Measurements from ENCODE around the gene AGPAT3.

AGPAT3 gene

DNA sequence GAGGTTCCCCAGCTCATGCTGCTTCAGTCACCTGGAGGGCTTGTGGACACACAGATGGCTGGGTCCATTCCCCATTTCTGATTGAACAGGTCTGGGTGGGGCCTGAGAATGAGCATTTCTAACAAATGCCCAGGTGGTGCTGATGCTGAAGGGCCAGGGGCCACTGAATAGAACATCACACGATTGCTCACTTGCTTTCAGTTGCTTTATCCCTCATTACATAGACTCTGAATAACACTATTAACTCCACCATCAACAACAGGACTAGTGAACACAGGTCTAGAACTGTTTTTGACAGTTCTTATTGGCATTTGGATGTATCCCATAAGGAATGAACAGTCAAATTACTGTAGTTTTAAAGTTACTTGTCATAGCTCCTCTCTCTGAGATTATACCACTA, 159.2 kb downstream of the AGPAT3 start:
- no peak for DNase-seq (ENCODE audit: low read depth)

DNA sequence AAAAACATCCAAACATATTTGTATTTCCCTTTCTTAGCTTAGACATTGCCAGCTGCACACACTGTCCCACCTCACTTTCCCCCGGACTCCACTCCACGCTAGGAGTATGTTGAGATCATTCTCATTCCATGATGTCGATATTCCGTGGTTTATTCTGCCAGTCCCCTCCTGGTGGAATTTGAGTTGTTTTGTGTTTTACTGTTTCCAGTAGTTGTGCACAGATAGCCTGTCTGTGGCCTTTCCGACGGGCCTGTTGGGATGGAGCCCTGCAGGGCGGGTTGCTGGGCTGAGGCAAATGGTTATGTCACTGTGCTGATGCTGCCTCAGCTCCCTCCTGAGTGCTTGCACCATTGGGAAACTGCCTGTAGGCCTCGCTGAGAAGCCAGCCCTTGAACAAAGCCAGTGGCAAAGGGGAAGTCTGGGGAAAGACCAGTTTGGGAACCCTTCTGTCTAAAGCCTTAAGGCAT, 159.9 kb downstream of the AGPAT3 start:
- no peak for DNase-seq (ENCODE audit: low read depth)

DNA sequence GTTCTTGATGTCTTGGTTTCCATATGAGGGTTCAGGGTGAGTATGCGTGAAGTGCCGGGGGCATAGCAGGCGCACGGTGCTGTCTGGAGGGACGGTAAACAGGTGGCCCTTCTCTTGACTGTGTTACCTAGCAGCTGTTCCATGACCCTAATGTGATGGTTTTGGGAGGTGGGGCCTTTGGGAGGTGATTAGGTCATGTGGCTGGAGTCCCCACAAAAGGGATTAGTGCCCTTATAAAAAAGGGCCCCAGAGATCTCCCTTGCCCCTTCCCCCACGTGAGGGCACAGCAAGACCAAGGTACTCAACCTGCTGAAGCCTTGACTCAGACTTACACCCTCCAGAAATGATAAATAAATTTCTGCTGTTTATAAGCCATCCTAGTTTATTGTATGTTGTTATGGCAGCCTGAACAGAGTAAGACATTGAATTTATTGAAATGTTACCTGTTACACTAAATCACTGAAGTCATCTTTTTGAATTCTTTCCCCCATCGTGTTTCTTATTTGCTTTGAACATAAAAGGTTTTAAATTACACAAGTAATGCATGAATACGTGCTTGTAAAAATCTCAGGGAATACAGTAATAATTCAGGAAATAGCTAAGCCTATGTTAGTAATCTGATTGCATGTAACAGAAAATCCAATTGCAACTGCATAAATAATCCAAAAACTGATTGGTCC, 162.7 kb downstream of the AGPAT3 start:
- no peak for DNase-seq (ENCODE audit: low read depth)

DNA sequence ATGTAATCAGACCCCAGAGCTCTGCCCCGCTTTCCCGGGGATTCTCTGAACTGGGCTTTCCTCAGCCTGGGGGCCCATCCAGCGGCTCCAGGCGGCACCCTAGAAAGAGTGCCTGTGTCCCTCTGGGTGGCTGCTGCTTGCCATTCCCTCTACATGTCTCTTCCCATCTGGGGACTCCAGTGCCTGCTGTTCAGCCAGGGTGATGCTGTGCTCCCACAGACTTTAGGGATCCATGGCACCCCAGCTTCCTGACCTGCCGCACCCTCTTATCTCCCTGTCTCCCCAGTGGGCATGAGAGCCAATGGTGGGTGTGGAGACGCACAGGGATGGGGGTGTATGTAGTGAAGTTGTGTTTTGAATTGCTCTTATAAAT, 163.2 kb downstream of the AGPAT3 start:
- DNase-seq (ENCODE audit: low read depth) = no peak

DNA sequence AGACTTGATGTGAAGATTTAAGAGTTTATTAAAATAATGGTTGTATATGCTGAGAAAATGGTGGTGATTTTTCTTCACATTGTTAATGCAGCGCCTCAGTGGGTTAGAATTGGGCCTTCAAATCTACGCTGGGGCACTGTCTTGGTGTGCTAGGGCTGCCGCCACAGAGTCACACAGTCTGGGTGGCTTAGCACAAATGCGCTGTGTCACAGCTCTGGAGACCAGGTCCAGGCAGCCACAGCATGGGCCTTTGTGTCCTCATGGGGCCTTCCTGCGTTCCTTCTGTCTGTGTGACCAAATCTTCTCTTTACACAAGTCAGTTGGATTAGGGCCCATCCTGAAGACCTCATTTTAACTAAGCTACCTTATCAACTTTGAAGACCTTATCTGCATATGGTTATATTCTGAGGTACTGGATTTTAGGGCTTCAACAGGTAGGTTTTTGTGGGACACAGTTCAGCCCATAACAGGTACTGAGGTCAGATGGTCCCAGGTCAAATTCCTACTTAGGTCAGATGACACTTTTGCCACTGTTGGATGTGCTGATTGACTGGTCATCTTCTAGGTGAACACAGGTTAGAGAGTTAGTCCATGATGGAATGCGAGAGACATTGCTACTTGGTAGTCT, 164.6 kb downstream of the AGPAT3 start:
- DNase-seq (ENCODE audit: low read depth) = no peak

DNA sequence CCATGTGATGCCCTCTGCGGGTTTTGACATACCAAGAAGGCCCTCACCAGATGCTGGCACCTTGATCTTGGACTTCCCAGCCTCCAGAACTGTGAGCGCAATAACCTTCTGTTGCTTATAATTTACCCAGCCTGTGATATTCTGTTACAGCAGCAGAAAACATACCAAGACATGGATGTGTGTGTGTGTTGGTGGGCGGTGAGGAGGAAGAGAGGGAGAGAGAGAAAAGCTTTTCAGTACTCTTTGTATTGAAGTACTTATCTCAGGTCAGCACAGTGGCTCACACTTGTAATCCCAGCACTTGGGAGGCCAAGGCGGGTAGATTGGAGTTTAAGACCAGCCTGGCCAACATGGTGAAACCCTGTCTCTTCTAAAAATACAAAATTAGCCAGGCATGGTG, 170.2 kb downstream of the AGPAT3 start:
- DNase-seq (ENCODE audit: low read depth) = no peak
